AG10803 (cell line): ENCODE measurements around the gene HIVEP2.

Experiments used
- DNase-seq: peaks from one replicate; pipeline ENCODE4 v3.0.0; 2010; ENCODE audit warnings: low read depth
- H3K4me3 ChIP-seq: 2 replicates; pipeline ENCODE4 v1.5.1; 2011; ENCODE audit warnings: mild to moderate bottlenecking, low read length, control low read depth
- CTCF ChIP-seq: conservative IDR thresholded peaks from 2 replicates; pipeline ENCODE4 v1.5.1; 2011; ENCODE audit warnings: mild to moderate bottlenecking, low read length, control low read depth, inconsistent platforms

HIVEP2 gene

GRCh38 chr6:142816486-142816885 lies 128.5 kb downstream of the HIVEP2 start:
- no peak for DNase-seq
- no peak overlapping the region for H3K4me3 ChIP-seq

GRCh38 chr6:142816031-142816430 lies 128.9 kb downstream of the HIVEP2 start:
- DNase-seq = peak; percentile 44
- no peak overlapping the region for H3K4me3 ChIP-seq
- no peak for TF ChIP-seq CTCF

More at GRCh38 chr6:142816486-142816885, 128.5 kb downstream of the HIVEP2 start:
- TF ChIP-seq CTCF = no peak

GRCh38 chr6:142811923-142812322 lies 133.1 kb downstream of the HIVEP2 start:
- no peak overlapping the region for H3K4me3 ChIP-seq
- no peak for TF ChIP-seq CTCF
- no peak for DNase-seq

GRCh38 chr6:142810952-142811514 lies 133.9 kb downstream of the HIVEP2 start:
- no peak for TF ChIP-seq CTCF
- DNase-seq = peak; percentile 79
- no peak overlapping the region for H3K4me3 ChIP-seq

- DNase-seq = no peak
- no peak overlapping the region for H3K4me3 ChIP-seq
- TF ChIP-seq CTCF = no peak
Measured at GRCh38 chr6:142809947-142810346, 135.0 kb downstream of the HIVEP2 start.

- no peak for TF ChIP-seq CTCF
- H3K4me3 ChIP-seq = no peak overlapping the region
- DNase-seq = no peak
Measured at GRCh38 chr6:142808405-142809061, 136.4 kb downstream of the HIVEP2 start.

- no peak for TF ChIP-seq CTCF
- DNase-seq = no peak
- no peak overlapping the region for H3K4me3 ChIP-seq
Measured at GRCh38 chr6:142805042-142805441, 139.9 kb downstream of the HIVEP2 start.
